ENCODE results near the gene CD274. TPM values are rescaled to one million over a fixed set of nuclear protein-coding genes. Genes with fewer than 3 reads are reported as not detected.

The CD274 gene
- total RNA-seq, 1 donor from 2014 or later = 16.1 TPM

GRCh38 chr9:5422276-5422675 is 28.1 kb upstream of the CD274 start:
- no peak overlapping the region for H3K4me3 ChIP-seq (ENCODE audit: low read depth, low read length)
- DNase-seq (ENCODE audit: low read depth) = no peak
- no peak for TF ChIP-seq CTCF (conservative IDR thresholded peaks at IDR 0.05; ENCODE audit: low read depth, low read length)

- no peak for DNase-seq (ENCODE audit: low read depth)
- H3K4me3 ChIP-seq (ENCODE audit: low read depth, low read length) = no peak overlapping the region
- TF ChIP-seq CTCF (conservative IDR thresholded peaks at IDR 0.05; ENCODE audit: low read depth, low read length) = peak; percentile 59
These were observed 25.2 kb upstream of the CD274 start for GRCh38 chr9:5425006-5425628.

GRCh38 chr9:5427005-5427404 is 23.3 kb upstream of the CD274 start:
- TF ChIP-seq CTCF (conservative IDR thresholded peaks at IDR 0.05; ENCODE audit: low read depth, low read length) = no peak
- DNase-seq (ENCODE audit: low read depth) = no peak
- no peak overlapping the region for H3K4me3 ChIP-seq (ENCODE audit: low read depth, low read length)

GRCh38 chr9:5428172-5428571 is 22.2 kb upstream of the CD274 start:
- no peak for TF ChIP-seq CTCF (conservative IDR thresholded peaks at IDR 0.05; ENCODE audit: low read depth, low read length)
- H3K4me3 ChIP-seq (ENCODE audit: low read depth, low read length) = no peak overlapping the region
- DNase-seq (ENCODE audit: low read depth) = no peak

GRCh38 chr9:5428794-5429528 is 21.4 kb upstream of the CD274 start:
- DNase-seq (ENCODE audit: low read depth) = no peak
- no peak overlapping the region for H3K4me3 ChIP-seq (ENCODE audit: low read depth, low read length)

GRCh38 chr9:5429873-5430564 is 20.3 kb upstream of the CD274 start:
- DNase-seq (ENCODE audit: low read depth) = no peak
- TF ChIP-seq CTCF (conservative IDR thresholded peaks at IDR 0.05; ENCODE audit: low read depth, low read length) = no peak
- H3K4me3 ChIP-seq (ENCODE audit: low read depth, low read length) = no peak overlapping the region

More at GRCh38 chr9:5428794-5429528, 21.4 kb upstream of the CD274 start:
- peak; percentile 32 for TF ChIP-seq CTCF (conservative IDR thresholded peaks at IDR 0.05; ENCODE audit: low read depth, low read length)

All from epithelial cell of proximal tubule (primary cell).